Measurements from ENCODE around the gene GGCX. TPM values are rescaled to one million over a fixed set of nuclear protein-coding genes. Genes with fewer than 3 reads are reported as not detected.
A peak's percentile ranks its signal among the peaks of the same experiment; 100 is the strongest.

Gene GGCX
- total RNA-seq, 1 donor from 2014 or later = 27.9 TPM

DNA sequence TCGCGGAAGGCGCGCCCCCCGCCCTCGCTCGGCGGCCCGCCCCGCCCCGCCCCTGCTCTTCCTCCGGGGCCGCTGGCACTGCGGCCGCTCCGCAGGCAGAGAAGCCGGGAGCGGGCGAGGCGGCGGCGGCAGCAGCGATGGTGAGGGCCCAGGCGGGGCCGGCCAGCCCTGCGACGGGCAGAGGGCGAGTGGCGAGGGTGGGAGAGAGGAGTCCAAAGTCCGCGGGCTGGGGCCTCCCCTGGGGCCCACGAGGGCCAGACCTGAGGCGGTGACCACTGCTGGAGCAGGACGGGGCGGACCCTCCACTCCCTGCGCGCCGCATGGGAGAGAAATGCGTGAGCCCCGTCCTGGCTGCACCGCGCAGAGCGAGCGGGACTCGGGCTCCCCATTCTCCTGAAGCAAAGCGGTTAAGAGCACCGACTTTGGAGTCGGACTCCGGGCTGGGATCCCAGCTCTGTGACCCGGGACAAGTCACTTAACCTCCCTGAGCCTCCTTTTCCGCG lies 23.1 kb upstream of the GGCX start, which contains the start of gene VAMP5:
Gene VAMP5 (plus strand): TSS at position 78 of the 503 bp plus-strand sequence. CDS start 60 bp downstream, at position 138.
- TF ChIP-seq, protein P1, sequence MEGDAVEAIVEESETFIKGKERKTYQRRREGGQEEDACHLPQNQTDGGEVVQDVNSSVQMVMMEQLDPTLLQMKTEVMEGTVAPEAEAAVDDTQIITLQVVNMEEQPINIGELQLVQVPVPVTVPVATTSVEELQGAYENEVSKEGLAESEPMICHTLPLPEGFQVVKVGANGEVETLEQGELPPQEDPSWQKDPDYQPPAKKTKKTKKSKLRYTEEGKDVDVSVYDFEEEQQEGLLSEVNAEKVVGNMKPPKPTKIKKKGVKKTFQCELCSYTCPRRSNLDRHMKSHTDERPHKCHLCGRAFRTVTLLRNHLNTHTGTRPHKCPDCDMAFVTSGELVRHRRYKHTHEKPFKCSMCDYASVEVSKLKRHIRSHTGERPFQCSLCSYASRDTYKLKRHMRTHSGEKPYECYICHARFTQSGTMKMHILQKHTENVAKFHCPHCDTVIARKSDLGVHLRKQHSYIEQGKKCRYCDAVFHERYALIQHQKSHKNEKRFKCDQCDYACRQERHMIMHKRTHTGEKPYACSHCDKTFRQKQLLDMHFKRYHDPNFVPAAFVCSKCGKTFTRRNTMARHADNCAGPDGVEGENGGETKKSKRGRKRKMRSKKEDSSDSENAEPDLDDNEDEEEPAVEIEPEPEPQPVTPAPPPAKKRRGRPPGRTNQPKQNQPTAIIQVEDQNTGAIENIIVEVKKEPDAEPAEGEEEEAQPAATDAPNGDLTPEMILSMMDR (IDR thresholded peaks at IDR 0.05; ENCODE audit: insufficient read depth, low read length, severe bottlenecking) = no peak
- H3K27me3 ChIP-seq (ENCODE audit: control insufficient read depth, insufficient read depth, low read length) = no peaks in the 10 kb centered on the region
- peaks cover 8% of the 10 kb centered on the region for H3K36me3 ChIP-seq (ENCODE audit: control insufficient read depth, insufficient read depth, low read length)
- DNase-seq (ENCODE audit: low read depth) (no peak), FAIRE-seq (no peak)
- no peak within 1 kb of the TSS for H3K4me3 ChIP-seq (ENCODE audit: low read depth, low read length)

DNA sequence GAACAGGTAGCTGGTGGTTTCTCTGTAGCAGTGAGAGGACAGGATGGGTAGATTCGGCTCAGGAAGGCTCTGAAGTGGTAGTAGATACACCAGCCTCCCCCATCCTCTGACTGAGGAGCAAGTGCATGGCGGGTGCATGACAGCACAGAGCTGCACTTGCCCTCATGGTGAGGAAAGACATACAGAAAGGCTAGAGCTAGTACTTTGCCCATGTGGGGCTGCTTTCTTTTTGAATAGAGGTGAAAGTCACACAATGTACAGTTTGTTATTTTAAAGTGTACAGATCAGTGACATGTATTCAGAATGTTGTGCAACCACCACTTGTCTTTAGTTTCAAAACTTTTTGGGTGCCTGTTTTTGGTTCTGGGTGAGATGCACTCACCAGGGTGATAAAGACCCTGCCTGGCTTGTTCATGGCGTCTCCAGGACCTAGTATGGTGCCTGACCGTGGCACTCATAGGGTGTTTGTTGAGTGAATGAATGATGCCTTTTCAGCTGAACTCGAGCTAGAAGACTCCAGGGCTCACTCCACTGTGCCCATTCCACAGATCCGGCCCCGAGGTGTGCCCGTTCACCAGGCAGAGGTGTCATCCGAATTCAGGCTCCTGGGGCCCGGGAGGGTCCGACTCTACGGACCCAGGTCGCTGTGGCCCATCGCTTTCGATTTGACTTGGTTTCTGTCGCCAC lies 22.5 kb upstream of the GGCX start:
- H3K4me3 ChIP-seq (ENCODE audit: low read depth, low read length) = no peak overlapping the region
- FAIRE-seq = no peak

DNA sequence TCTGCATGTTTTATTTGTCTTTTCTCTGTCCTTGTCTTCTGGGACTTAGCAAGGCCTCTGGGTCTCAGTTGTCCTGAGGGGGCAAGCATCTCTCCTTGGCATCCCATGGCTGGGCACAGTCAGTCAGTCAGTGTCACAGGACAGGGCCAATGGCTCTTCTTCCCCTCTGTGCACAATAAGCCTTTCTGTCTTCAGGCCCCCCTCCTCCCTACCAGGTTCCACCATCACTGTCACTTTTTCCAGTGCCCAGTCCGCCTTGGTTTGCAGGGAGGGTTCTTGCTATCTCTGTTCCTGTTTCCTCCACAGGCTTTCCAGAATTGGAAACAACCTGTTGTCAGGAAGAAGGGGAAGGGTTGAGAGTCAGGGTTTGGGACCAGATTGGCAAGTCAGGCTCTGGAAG lies 21.2 kb upstream of the GGCX start:
- H3K27me3 ChIP-seq (ENCODE audit: control insufficient read depth, insufficient read depth, low read length) = no peaks in the 10 kb centered on the region
- DNase-seq (ENCODE audit: low read depth) (no peak), FAIRE-seq (no peak)
- TF ChIP-seq, protein P1 (IDR thresholded peaks at IDR 0.05; ENCODE audit: insufficient read depth, low read length, severe bottlenecking) = no peak
- peaks cover 8% of the 10 kb centered on the region for H3K36me3 ChIP-seq (ENCODE audit: control insufficient read depth, insufficient read depth, low read length)
- H3K4me3 ChIP-seq (ENCODE audit: low read depth, low read length) = no peak overlapping the region

More for the DNA sequence above, 22.5 kb upstream of the GGCX start:
- DNase-seq (ENCODE audit: low read depth) = no peak
- Histone ChIP-seq H3K27me3 (ENCODE audit: control insufficient read depth, insufficient read depth, low read length) (no peaks in the 10 kb centered on the region), H3K36me3 (ENCODE audit: control insufficient read depth, insufficient read depth, low read length) (peaks cover 8% of the 10 kb centered on the region)
- TF ChIP-seq, protein P1 (IDR thresholded peaks at IDR 0.05; ENCODE audit: insufficient read depth, low read length, severe bottlenecking) = no peak

DNA sequence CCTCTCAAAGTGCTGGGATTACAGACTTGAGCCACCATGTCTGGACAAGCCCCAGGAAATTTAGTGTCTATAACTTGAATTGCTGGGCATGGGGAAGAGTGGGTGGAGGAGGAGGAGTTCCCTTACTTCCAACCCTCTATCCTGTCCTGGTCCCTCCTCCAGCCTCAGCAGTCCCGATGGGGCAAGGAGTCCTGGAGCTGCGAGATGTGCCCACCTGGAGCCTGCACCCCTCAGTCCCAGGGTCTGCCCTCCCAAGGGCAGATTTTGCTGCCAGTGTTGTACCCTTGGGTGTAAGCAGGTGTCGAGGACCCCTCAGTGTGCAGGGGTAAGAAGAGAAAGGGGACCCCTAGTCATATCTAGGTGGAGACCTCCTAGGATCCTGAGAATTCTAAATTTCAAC lies 18.9 kb upstream of the GGCX start:
- TF ChIP-seq, protein P1 (IDR thresholded peaks at IDR 0.05; ENCODE audit: insufficient read depth, low read length, severe bottlenecking) = no peak
- no peaks in the 10 kb centered on the region for H3K27me3 ChIP-seq (ENCODE audit: control insufficient read depth, insufficient read depth, low read length)
- H3K4me3 ChIP-seq (ENCODE audit: low read depth, low read length) = no peak overlapping the region
- FAIRE-seq = no peak
- peaks cover 8% of the 10 kb centered on the region for H3K36me3 ChIP-seq (ENCODE audit: control insufficient read depth, insufficient read depth, low read length)
- DNase-seq (ENCODE audit: low read depth) = no peak

DNA sequence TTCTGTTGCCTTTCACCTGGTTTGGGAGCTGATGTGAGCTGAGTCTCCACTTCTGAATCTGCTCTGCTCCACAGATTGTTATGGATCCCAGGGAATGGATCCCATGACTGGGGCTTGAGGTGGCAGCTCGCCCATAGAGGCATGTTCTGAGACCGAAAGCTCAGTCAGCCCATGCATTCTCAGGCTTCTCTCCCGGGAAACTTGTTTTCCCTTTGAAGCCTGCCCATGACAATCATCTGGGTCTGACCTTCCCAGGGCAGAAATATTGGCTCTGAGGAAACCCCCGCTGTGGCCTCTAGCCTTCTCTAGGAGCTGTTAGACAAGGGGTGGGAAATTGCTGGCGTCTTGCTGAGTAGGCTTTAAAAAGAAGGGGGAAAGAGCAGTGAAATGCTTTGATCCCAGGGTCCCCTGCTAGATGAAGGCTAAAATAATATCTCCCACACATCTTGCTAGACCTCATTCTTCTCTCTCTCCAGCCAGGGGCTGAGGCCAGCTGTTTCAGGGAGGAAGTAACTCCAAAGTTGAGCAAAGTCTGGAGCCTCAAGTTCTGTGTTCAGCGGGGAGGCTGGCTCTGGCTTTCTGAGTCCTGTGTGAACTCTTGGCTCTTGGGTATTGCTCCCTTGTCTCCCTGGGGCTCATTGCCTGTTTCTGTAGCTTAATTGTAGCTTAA lies 18.1 kb upstream of the GGCX start:
- TF ChIP-seq, protein P1 (IDR thresholded peaks at IDR 0.05; ENCODE audit: insufficient read depth, low read length, severe bottlenecking) = no peak
- FAIRE-seq = no peak
- DNase-seq (ENCODE audit: low read depth) = no peak
- Histone ChIP-seq H3K4me3 (ENCODE audit: low read depth, low read length) (peak overlapping the region; percentile 72), H3K36me3 (ENCODE audit: control insufficient read depth, insufficient read depth, low read length) (peaks cover 8% of the 10 kb centered on the region), H3K27me3 (ENCODE audit: control insufficient read depth, insufficient read depth, low read length) (no peaks in the 10 kb centered on the region)
